RWPE2 (cell line): Measurements from ENCODE around the gene FPR1.

Source experiments
- ATAC-seq: fragments of 200-7000 bp; cut with Tn5 transposase; 3 replicates; pipeline ENCODE4 v1.9.1; 2021; ENCODE audit warnings: low read depth
- DNase-seq: peaks from one replicate; pipeline ENCODE4 v3.0.0-alpha.2; 2020; ENCODE audit warnings: low spot score
- H3K27ac ChIP-seq: fragments of 450-650 bp; 2 replicates; pipeline ENCODE4 v1.5.1; 2017; ENCODE audit warnings: mild to moderate bottlenecking; ENCODE audit not compliant: poor library complexity, severe bottlenecking
- H3K27me3 ChIP-seq: fragments of 250-450 bp; sonication (Bioruptor Pico); 2 replicates; pipeline ENCODE4 v1.5.1; 2021; ENCODE audit warnings: mild to moderate bottlenecking, moderate library complexity; ENCODE audit not compliant: insufficient read depth, poor library complexity, severe bottlenecking
- H3K36me3 ChIP-seq: fragments of 250-450 bp; sonication (Bioruptor Pico); 2 replicates; pipeline ENCODE4 v1.5.1; 2020; ENCODE audit warnings: low read depth, mild to moderate bottlenecking, moderate library complexity
- H3K4me1 ChIP-seq: fragments of 250-450 bp; sonication (Bioruptor Pico); 2 replicates; pipeline ENCODE4 v1.5.1; 2021; ENCODE audit warnings: mild to moderate bottlenecking, moderate library complexity; ENCODE audit not compliant: insufficient read depth, poor library complexity, severe bottlenecking
- H3K4me3 ChIP-seq: fragments of 250-450 bp; sonication (Bioruptor Pico); 2 replicates; pipeline ENCODE4 v1.5.1; 2021; ENCODE audit warnings: mild to moderate bottlenecking, moderate library complexity; ENCODE audit not compliant: severe bottlenecking
- H3K9me3 ChIP-seq: fragments of 250-450 bp; sonication (Bioruptor Pico); 2 replicates; pipeline ENCODE4 v1.5.1; 2021; ENCODE audit warnings: mild to moderate bottlenecking, moderate library complexity; ENCODE audit not compliant: severe bottlenecking
- CTCF ChIP-seq: fragments of 450-650 bp; IDR thresholded peaks from one replicate; pipeline ENCODE4 v1.5.1; 2017; ENCODE audit warnings: mild to moderate bottlenecking, moderate library complexity; ENCODE audit not compliant: poor library complexity, severe bottlenecking

Gene FPR1

GRCh38 chr19:51784922-51785690 lies 33.4 kb upstream of the FPR1 start:
- no peak overlapping the region for H3K4me3 ChIP-seq
- no peaks in the 10 kb centered on the region for H3K9me3 ChIP-seq
- H3K27ac ChIP-seq = peak overlapping the region; percentile 47
- no peaks in the 10 kb centered on the region for H3K36me3 ChIP-seq
- ATAC-seq (peak; percentile 84), DNase-seq (no peak)
- no peaks in the 10 kb centered on the region for H3K27me3 ChIP-seq
- TF ChIP-seq CTCF = no peak
- H3K4me1 ChIP-seq = no peaks in the 10 kb centered on the region

- peak overlapping the region; percentile 47 for H3K27ac ChIP-seq
- DNase-seq (no peak), ATAC-seq (no peak)
- H3K27me3 ChIP-seq = no peaks in the 10 kb centered on the region
- H3K9me3 ChIP-seq = no peaks in the 10 kb centered on the region
- H3K36me3 ChIP-seq = no peaks in the 10 kb centered on the region
- no peaks in the 10 kb centered on the region for H3K4me1 ChIP-seq
- no peak for TF ChIP-seq CTCF
- no peak overlapping the region for H3K4me3 ChIP-seq
Measured at GRCh38 chr19:51784109-51784785, 32.6 kb upstream of the FPR1 start.

GRCh38 chr19:51783372-51783771 lies 31.7 kb upstream of the FPR1 start:
- H3K4me1 ChIP-seq = no peaks in the 10 kb centered on the region
- no peak for DNase-seq

GRCh38 chr19:51781999-51782398 lies 30.3 kb upstream of the FPR1 start:
- H3K36me3 ChIP-seq = no peaks in the 10 kb centered on the region
- no peak overlapping the region for H3K4me3 ChIP-seq
- H3K4me1 ChIP-seq = no peaks in the 10 kb centered on the region
- DNase-seq (no peak), ATAC-seq (no peak)
- H3K27me3 ChIP-seq = no peaks in the 10 kb centered on the region
- H3K9me3 ChIP-seq = no peaks in the 10 kb centered on the region
- no peak overlapping the region for H3K27ac ChIP-seq
- TF ChIP-seq CTCF = no peak

More at GRCh38 chr19:51783372-51783771, 31.7 kb upstream of the FPR1 start:
- peak; percentile 49; the same call in 2 of the 3 replicates for ATAC-seq
- peak; percentile 48 for TF ChIP-seq CTCF
- no peaks in the 10 kb centered on the region for H3K27me3 ChIP-seq
- H3K4me3 ChIP-seq = no peak overlapping the region
- no peaks in the 10 kb centered on the region for H3K9me3 ChIP-seq
- H3K36me3 ChIP-seq = no peaks in the 10 kb centered on the region
- no peak overlapping the region for H3K27ac ChIP-seq

- H3K9me3 ChIP-seq = no peaks in the 10 kb centered on the region
- H3K27me3 ChIP-seq = peaks cover 6% of the 10 kb centered on the region
- DNase-seq (no peak), ATAC-seq (no peak)
- no peaks in the 10 kb centered on the region for H3K36me3 ChIP-seq
- no peak for TF ChIP-seq CTCF
- no peaks in the 10 kb centered on the region for H3K4me1 ChIP-seq
- H3K4me3 ChIP-seq = no peak overlapping the region
- no peak overlapping the region for H3K27ac ChIP-seq
Measured at GRCh38 chr19:51780270-51780669, 28.6 kb upstream of the FPR1 start.
